ENCODE measurements around the gene WAC. TPM values are rescaled to one million over a fixed set of nuclear protein-coding genes. Genes with fewer than 3 reads are reported as not detected.
A peak's percentile ranks its signal among the peaks of the same experiment; 100 is the strongest.
"Not testable (repeated sequence)": the region's sequence is repeated elsewhere in the genome, so short reads cannot be mapped to it uniquely, and the experiment has no call there.

Gene WAC
- total RNA-seq, 1 donor from 2014 or later, result 115 TPM

DNA sequence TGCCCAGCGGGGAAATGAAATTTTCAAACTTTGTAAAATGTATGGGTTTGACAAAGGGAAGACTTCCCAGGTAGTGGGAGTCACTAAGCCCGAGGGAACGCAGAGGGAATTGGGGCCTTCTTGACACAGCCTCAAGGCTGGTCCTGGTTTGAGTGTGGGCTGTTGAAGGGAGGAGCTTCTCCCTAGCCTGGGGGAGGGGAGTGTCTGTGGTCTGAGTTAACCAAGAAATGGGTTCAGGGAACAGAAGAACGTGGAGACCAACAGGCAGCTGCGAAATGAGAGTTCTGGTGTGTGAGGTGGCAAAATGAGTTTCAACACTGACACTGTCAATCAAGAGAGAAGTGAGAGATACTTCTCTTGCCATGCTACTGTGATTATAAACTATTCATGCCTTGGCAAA lies 111.7 kb downstream of the WAC start:
- DNase-seq (ENCODE audit: extremely low spot score, unreplicated experiment), result no peak
- Mint-ChIP-seq H3K4me3 (no peak overlapping the region), H3K27ac (no peak overlapping the region), H3K36me3 (no peaks in the 10 kb centered on the region), H3K9me3 (peaks cover 6% of the 10 kb centered on the region), H3K27me3 (no peaks in the 10 kb centered on the region), H3K4me1 (ENCODE audit: unreplicated experiment) (no peaks in the 10 kb centered on the region)
- TF ChIP-seq, protein P1, sequence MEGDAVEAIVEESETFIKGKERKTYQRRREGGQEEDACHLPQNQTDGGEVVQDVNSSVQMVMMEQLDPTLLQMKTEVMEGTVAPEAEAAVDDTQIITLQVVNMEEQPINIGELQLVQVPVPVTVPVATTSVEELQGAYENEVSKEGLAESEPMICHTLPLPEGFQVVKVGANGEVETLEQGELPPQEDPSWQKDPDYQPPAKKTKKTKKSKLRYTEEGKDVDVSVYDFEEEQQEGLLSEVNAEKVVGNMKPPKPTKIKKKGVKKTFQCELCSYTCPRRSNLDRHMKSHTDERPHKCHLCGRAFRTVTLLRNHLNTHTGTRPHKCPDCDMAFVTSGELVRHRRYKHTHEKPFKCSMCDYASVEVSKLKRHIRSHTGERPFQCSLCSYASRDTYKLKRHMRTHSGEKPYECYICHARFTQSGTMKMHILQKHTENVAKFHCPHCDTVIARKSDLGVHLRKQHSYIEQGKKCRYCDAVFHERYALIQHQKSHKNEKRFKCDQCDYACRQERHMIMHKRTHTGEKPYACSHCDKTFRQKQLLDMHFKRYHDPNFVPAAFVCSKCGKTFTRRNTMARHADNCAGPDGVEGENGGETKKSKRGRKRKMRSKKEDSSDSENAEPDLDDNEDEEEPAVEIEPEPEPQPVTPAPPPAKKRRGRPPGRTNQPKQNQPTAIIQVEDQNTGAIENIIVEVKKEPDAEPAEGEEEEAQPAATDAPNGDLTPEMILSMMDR (conservative IDR thresholded peaks at IDR 0.05), result no peak

DNA sequence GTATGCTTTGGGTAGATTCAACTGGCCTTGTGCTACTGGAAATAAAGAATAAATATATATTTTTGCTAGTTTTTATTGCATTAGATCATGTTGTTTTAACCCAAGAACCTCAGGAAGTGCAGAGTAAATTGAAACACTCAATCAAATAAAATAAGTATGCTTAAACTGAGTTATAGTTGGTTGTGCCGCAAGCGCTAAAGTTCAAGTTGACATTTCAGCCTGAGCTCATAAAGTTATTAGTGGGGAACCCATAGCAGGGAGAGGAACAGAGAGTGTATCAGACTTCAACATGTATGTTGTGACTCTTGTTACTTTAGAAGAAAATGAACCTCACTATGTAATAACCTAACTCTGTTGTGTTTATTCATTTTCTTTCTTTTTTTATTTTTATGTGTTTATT lies 119.2 kb downstream of the WAC start:
- Mint-ChIP-seq H3K4me3 (no peak overlapping the region), H3K27ac (no peak overlapping the region), H3K9me3 (peaks cover 6% of the 10 kb centered on the region), H3K27me3 (no peaks in the 10 kb centered on the region), H3K4me1 (ENCODE audit: unreplicated experiment) (no peaks in the 10 kb centered on the region), H3K36me3 (no peaks in the 10 kb centered on the region)
- DNase-seq (ENCODE audit: extremely low spot score, unreplicated experiment), result no peak
- TF ChIP-seq, protein P1 (conservative IDR thresholded peaks at IDR 0.05), result no peak

DNA sequence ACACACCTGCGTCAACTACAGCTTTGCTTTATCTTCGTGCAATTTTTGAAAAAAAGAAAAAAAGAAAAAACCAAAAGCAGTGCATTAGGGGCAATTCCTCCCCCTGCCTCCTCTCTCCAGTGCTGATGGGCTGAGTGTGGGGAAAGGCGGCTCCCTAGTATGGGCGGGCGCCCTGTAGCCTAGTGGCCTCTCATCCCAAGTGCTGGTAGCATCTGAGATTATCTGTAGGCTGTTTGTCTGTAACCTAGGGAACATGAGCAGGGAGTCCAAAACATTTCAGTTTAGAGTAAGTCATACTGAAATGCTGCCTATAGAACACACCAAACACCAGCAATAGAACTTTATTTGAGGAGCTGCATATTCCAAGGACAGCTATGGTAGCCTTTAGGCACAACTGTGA lies 119.8 kb downstream of the WAC start:
- DNase-seq (ENCODE audit: extremely low spot score, unreplicated experiment), result no peak
- H3K9me3 Mint-ChIP-seq, result peaks cover 5% of the 10 kb centered on the region
- H3K4me1 Mint-ChIP-seq (ENCODE audit: unreplicated experiment), result no peaks in the 10 kb centered on the region
- no peak overlapping the region for H3K4me3 Mint-ChIP-seq
- TF ChIP-seq, protein P1 (conservative IDR thresholded peaks at IDR 0.05), result no peak
- H3K27ac Mint-ChIP-seq, result no peak overlapping the region
- H3K36me3 Mint-ChIP-seq, result no peaks in the 10 kb centered on the region
- H3K27me3 Mint-ChIP-seq, result no peaks in the 10 kb centered on the region

DNA sequence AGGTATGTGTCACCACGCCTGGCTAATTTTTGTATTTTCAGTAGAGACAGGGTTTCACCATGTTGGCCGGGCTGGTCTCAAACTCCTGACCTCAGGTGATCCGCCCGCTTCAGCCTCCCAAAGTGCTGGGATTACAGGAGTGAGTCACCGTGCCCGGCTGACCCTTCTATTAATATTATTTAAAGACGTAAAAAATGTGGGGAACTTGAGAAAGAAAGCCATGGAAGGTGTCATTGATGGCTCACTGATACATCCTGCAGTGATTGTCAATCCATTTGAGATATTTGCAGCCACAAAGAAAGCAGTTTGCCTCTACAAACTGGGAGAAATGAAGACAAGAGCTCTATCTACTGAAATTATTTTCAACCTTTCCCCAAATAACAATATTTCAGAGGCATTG lies 125.9 kb downstream of the WAC start:
- DNase-seq (ENCODE audit: extremely low spot score, unreplicated experiment); H3K27me3 Mint-ChIP-seq; H3K36me3 Mint-ChIP-seq; H3K27ac Mint-ChIP-seq; H3K9me3 Mint-ChIP-seq; H3K4me1 Mint-ChIP-seq (ENCODE audit: unreplicated experiment); H3K4me3 Mint-ChIP-seq: not testable (repeated sequence)

DNA sequence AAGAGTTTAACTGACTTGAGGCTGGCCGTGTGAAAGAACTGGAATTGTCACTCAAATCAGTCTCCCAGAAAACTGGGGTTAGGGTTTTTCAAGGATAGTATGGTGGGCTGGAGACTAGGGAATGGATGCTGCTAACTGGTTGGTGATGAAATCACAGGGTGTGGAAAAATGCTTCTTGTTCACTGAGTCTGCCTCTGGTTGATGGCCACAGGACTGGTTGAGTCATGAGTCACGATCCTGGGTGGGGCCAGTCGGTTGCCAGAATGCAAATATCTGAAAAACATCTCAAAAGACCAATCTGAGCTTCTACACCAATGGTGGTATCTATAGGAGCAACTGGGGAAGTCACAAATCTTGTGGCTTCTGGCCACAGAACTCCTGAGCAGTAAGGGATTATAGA lies 128.1 kb downstream of the WAC start:
- peak overlapping the region; percentile 58 for H3K4me3 Mint-ChIP-seq
- peak overlapping the region; percentile 58 for H3K27ac Mint-ChIP-seq
- H3K4me1 Mint-ChIP-seq (ENCODE audit: unreplicated experiment), result peaks cover 6% of the 10 kb centered on the region
- H3K9me3 Mint-ChIP-seq, result no peaks in the 10 kb centered on the region
- no peaks in the 10 kb centered on the region for H3K27me3 Mint-ChIP-seq
- TF ChIP-seq, protein P1 (conservative IDR thresholded peaks at IDR 0.05), result no peak
- H3K36me3 Mint-ChIP-seq, result no peaks in the 10 kb centered on the region
- DNase-seq (ENCODE audit: extremely low spot score, unreplicated experiment), result no peak

DNA sequence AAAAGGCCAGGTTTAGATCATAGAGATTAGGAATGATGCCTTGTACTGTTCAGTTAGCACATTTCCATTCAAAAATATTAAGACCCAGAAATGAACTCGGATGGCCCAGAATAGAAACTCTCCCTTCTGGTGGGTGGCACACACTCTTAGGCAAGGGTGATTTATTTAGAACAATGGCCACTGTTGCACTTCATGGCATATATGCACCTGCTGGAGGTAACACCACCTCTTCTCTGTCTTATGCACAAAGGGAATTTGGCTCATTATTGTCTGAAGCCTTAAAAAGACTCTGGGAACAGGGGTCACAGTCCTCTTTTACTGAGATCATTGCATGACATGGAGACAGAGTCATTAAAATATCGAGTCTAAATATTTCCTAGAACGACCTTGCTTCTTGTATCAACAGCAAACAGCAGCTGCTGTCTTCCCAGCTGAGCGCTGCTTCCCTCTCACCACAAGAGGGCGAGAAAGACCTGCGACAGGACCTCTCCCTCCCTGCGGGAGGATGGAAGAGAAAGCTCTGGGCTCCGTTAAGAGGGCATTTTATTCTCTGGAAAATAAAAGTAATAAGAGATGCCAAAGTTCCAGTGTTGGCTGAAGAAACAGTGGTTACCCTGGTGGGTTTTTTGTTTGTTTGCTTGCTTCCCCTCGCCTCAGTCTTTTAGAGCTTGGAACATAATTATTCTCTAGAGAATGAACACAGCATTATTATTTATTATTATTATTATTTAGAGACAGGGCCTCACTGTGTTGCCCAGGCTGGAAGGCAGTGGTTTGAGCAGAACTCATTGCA lies 130.9 kb downstream of the WAC start:
- Mint-ChIP-seq H3K4me3 (no peak overlapping the region), H3K27ac (peak overlapping the region; percentile 40), H3K36me3 (no peaks in the 10 kb centered on the region), H3K4me1 (ENCODE audit: unreplicated experiment) (peaks cover 25% of the 10 kb centered on the region), H3K27me3 (peaks cover 15% of the 10 kb centered on the region), H3K9me3 (no peaks in the 10 kb centered on the region)
- TF ChIP-seq, protein P1 (conservative IDR thresholded peaks at IDR 0.05), result peak; percentile 99
- DNase-seq (ENCODE audit: extremely low spot score, unreplicated experiment), result peak; percentile 82

Measured in type B pancreatic cell (in vitro differentiated cells).